HG03521 (cell line): ENCODE data around the gene CACHD1.

Source experiments
- ATAC-seq: cut with Tn5 transposase; IDR thresholded peaks from one replicate; pipeline ENCODE4 v1.9.1; 2021; ENCODE audit warnings: mild to moderate bottlenecking, moderate library complexity; ENCODE audit not compliant: unreplicated experiment

The CACHD1 gene

DNA sequence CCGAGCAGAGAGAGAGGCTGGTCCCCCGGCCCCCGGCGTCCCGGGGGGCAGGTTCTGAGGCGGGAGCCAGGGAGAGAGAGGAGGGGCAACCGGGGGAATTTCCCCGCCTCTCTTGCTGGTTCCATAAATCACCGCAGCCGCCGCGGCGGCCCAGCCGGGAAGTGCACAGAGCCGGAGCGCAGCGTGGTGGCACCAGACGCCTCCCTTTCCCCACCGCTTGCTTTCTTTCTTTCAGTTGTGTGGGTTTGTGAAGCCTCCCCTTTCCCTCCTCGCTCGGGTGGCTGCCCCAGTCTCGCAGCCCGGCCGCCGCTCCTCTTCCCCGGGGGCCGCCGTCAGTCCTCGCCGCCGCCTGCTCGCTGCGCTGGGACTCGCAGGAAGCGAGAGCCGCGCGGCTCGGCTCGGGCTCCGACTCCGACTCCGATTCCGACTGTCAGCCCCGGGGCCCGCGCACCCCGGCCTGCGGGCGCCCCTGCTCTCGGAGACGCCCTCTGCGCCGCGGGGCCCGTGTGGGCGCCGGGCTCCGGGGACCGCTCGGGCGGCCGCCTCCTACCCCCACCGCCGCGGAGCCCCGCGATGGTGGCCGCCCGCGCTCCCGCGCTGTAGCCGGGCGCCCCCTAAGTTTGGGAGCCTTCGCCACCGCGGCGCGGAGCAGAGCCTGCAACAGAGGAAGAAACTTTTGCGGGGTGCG, at the start of gene CACHD1:
TSS of gene CACHD1 (plus strand) at position 153 of the 688 bp plus-strand sequence. CDS start 616 bp downstream, outside the sequence.
- peak; percentile 55 for ATAC-seq

DNA sequence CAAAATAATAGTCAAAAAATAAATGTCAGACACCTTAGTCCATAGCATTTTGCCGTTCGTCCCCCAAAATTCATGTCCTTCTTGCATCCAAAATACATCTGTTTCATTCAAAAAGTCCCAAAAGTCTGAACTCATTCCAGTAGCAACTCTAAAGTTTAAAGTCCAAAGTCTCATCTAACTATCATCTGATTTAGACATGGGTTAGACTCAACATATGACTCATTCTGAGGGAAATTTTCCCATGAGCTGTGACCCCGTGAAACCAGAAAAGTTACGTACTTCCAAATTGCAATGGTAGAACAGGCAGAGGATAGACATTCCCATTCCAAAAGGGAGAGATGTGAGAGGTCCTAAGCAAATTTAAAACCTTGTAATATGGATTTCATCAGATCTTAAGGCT, 48.6 kb upstream of the CACHD1 start:
- no peak for ATAC-seq

DNA sequence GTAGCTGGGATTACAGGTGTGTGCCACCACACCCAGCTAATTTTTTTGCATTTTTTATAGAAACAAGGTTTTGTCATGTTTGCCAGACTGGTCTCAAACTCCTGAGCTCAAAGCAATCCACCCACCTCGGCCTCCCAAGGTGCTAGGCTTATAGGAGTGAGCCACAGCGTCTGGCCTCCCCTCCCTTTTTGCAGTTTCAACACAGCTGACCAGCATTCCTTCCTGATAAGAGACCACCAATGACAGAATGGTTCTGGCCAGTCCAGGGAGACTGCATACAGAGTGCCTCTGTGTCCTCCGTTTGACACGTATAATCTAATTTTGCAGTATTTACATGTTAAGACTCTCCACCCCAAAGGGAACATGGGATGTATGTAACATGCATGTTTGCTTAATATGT, 46.4 kb upstream of the CACHD1 start:
- ATAC-seq = no peak

DNA sequence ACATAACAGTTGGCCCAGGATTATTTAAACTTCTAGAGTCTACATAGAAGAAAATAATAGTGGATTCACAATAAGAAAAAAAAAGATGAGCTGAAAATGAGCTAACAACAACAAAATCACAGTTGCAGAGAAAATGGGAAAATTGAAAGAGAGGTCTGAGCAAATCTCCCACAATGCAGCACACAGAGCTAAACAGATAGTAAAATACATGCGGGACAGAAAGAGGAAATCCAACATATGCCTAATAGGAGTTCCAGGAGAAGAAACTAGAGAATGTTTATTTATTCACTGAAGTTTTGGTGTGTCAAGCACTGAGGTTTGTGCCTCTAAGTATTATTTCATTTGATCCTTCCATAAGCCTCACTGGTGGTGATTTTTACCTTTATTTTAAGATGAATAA, 45.5 kb upstream of the CACHD1 start:
- ATAC-seq = no peak

DNA sequence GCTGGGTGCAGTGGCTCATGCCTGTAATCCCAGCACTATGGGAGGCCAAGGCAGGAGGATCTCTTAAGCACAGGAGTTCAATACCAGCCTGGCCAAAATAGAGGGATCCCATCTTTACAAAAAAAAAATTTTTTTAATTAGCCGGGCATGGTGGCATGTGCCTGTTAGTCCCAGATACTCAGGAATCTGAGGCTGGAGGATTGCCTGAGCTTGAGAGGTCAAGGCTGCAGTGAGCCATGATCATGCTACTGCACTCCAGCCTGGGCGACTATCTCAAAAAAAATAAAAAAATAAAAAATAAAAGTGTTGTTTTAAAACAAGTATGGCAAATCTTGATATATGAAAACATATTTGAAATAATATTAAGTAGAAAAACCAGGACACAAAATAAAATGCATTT, 44.4 kb upstream of the CACHD1 start:
- ATAC-seq = no peak

DNA sequence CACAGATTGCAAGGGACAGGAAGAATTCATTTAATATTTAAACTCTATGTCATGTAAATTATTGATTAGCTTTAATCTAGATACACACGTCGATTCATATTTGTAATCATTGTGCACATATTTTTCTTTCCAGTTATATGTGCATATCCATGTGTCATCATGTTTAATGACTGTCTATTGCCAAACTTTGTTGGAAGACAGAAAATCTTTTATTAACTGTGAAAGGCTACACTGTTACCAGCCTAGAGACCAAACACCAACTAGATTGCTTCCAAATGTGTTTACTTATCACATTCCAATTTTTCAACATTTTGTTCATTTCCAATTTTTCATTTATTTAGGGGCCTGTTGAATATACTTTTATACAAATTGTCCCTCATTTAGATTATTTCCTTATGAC, 43.2 kb upstream of the CACHD1 start:
- no peak for ATAC-seq

DNA sequence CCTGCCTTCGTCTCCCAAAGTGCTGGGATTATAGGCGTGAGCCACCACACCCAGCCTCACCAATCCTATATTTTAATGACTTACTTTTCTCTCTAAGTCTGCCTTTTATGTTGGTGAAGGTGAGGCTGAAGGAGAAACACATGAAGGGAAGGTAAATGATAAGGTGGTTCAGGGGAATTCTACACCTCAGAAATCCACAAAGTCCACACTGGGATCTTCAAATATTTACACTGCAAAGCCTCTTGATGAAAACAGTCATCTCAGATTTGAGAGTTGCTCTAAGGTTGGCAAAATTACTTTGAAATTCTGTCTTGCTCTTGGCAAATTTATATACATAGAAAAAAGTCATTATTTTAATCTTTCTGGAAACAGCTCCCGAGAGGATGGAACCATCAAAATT, 42.0 kb upstream of the CACHD1 start:
- no peak for ATAC-seq

DNA sequence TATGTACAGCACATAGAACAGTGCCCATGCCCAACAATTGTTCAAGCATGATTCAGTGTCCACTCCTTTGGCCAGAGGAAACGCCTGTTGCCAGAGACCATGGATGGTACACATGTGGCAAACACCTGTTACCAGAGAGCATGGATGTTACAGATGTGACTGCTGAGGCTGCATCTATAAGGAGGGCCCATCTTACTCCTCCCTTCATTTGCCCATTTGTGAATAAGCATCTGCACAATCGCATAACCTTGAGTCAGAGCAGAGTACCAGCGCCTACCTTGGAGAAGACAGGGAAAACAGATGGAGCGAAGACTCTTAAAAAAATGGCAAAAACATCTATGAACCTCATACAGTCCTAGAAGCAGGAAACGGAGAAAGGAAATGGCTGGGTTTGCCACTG, 36.6 kb upstream of the CACHD1 start:
- no peak for ATAC-seq

DNA sequence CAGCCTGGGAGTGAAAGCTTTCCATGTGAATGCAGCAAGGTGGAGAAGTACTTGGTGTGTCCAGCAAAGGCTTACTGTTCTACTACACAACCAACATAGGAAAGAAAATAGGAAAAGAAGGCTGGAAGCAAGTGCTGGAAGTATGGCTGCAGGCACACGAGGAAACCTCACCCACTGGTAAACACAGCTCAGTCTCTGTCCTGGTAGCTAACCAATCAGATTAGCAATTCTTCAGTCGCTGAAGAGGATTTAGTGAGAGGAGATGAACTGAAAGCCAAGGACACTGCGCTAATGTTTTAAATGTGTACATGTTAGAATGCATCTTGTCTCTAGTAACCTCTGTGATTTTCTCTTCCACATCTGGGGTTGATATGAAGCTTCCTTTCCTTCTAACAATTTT, 36.2 kb upstream of the CACHD1 start:
- no peak for ATAC-seq

DNA sequence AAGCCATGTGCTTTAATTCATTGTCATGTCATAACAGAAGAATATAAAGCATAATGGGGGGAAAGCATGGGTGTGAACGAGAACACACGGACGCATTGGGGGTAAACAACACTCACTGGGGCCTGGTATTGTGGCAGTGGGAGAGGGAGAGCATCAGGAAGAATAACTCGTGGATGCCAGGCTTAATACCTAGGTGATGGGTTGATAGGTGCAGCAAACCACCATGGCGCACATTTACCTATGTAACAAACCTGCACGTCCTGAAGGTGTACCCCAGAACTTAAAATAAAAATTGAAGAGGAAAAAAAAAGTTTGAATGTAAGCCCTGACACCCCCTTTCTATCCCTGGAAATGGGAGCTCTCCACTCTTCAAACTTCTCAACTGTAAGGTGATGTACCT, 34.9 kb upstream of the CACHD1 start:
- no peak for ATAC-seq

DNA sequence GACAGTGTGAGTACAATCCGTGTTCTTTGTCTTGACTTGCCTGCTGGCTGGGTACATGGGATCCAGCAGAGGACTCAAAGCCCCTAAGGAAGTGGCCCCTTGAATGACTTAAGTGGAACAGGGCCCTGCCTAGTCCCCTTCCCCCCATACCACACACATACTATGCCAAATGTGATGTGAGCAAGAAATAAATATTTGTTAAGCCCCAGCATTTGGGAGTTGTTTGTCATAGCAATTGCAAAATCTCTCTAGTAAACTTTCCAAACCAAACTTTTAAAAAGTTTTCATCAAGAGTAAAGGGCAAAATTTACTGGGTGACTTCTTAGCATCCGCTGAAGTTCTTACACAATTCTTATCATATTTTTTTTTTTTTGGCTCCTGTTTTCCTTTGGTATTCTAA, 32.5 kb upstream of the CACHD1 start:
- no peak for ATAC-seq

DNA sequence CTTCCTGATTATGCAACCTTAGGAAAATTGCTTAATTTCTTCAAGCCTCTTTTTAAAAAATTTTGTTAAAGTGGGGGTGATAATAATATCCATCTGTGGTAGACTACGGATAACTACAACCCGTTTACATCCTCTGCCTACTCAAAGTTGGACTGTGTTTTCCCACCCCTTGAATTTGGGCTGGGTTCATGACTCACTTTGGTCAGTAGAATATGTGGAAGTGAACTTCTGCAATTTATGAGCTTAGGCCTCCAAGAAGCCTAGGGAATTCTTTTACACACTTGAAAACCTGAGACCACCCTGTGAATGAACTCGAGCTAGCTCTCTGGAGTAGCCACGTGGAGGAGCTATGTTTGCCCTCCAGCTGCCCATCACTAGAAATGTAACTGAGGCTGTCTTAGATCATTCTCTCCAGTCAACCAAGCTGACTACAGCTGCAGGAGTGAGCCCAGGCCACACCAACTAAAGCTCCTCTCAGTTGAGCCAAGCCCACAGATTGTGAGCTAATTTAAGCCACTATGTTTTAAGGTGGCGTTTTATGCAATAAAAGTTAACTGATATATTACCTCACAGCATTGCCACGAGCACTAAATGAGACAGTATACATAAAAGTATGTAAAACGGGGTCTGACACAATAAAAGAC, 29.6 kb upstream of the CACHD1 start:
- no peak for ATAC-seq

DNA sequence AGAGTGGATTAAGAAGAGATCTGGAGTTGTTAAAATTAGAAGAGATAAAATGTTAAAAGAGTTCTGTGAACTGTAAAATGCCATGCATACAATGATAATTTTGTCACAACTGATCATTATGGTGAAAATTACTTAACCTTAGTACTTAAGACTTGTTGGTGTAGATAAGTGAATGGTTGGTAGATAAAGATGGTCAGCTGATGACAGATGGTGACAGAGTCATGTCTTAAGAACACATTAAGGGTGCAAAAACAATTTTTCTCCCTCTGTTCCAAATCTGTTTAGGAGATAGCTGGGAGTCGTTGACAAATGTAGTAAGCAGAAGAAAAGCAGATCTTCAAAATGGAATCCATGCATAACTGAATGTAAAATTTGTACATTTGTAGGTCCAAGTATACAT, 18.5 kb upstream of the CACHD1 start:
- no peak for ATAC-seq

DNA sequence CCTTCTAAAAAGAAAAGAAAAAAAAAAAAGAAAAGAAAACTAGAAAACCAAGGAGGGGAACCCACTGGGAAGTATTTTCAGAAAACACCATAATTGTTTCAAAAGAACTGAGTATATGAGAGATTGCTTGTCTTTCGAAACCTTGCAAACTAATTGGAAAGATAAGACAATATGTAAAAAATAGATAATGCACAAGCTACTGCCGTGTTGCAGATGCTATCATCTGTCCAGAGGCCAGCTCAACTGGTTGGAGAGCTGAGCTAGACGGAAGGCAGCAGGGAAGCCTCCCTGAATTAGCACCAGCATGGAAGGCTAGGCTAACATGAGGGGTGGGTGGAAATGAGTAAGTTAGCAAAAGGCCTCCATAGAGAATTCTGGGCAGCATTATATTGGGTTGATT, 16.2 kb upstream of the CACHD1 start:
- no peak for ATAC-seq

DNA sequence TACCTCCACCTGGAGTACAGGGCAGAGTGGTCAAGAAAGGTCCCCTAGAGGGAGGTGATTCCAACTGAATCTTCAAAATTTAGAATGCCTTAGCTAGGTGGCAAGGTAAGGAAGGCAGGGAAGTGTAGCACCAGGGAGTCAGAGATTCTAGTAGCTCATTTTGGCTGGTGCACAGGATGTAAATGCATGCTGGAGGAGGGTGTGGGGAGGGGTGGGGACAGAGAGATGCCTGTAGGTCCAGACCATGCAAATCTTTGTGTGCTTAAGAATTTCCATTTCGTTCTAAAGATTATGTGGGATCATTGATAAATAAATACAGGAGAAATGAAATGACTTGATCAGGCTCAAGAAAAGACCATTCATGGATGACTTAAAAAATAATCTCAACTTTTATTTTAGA, 11.0 kb upstream of the CACHD1 start:
- no peak for ATAC-seq

DNA sequence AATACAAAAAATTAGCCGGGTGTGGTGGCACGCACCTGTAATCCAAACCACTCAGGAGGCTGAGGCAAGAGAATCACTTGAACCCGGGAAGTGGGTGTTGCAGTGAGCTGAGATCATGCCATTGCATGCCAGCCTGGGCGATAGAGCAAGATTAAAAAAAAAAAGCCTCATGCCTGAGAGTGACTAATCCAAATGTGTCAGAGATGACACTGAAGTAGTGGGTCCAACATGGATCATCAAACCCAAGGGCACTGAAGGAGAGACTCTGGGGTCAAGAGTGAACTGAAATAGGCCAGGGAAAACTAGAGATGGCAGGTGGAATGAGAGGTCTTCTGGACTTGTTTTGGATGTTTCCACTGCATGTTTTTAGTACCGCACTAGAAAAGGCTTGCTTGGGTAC, 10.2 kb upstream of the CACHD1 start:
- ATAC-seq = no peak

DNA sequence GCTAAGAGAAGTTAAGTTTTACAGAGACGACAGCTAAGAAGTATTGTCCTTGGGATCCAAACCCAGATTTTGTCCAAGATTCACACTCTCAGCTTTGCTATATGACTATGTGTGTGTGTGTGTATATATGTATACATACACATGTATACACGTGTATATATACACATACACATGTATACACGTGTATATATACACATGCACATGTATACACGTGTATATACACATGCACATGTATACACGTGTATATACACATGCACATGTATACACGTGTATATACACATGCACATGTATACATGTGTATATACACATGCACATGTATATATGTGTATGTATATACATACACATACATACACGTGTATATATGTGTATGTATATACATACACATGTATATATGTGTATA, 3.9 kb upstream of the CACHD1 start:
- no peak for ATAC-seq

DNA sequence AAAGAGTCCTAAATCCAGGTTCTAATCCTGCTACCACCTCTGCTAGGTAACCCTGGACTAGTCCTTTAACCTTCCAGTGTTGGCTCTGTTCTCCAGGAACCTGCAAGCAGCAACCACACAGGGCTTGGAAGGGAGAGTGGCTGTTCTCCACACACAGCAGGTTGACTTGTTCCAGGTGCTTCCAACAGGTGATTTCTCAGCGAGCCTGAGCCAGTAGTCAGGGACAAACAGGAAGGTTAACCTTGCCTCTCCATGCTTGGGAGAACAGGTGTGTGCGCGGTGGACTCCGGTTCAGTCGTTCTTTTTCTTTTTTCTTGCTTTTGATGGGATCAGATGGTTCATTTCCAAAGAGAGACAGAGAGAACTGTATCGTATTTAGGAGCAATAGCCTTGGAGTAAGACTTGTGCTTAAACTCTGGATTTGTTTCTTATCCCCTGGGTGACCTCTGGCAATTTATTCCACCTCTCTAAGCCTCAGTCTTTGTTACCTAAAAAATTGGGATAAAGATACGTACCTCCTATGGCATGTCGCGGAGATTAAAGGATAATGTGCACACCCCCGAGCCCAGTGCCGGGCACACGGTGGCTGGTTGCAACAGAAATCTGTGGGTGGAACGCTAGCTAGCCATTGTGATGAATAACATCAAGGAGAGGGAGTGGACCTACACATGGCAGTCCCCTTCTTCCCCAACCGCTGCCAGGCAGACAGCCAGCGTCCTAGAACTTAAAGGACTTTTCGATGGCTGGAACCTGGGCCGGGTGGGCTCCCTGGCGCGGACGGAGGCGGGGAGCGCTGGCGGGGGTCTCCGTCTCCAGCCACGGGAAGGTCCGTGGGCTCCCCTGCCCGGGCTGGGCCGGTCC, 583 bp upstream of the CACHD1 start:
- no peak for ATAC-seq

DNA sequence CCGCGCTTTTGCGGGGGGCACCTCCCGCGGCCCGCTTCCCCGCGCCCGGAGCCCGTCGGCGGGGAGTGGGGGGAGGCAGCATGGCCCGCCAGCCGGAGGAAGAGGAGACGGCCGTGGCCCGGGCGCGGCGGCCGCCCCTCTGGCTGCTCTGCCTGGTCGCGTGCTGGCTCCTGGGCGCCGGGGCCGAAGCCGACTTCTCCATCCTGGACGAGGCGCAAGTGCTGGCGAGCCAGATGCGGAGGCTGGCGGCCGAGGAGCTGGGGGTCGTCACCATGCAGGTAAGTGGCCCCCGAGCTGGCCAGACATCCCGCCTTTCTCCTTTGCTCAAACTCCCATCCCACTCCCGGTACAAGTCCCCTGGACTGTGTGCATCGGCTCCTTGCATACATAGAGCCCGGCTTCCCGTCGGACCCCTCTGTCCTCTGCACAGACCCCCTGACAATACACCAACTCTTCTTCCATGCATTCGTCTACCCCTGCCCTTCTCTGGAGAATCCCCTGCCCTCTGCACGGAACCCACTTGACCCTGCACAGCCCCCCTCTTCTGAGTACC, 812 bp downstream of the CACHD1 start:
- ATAC-seq = peak; percentile 21

DNA sequence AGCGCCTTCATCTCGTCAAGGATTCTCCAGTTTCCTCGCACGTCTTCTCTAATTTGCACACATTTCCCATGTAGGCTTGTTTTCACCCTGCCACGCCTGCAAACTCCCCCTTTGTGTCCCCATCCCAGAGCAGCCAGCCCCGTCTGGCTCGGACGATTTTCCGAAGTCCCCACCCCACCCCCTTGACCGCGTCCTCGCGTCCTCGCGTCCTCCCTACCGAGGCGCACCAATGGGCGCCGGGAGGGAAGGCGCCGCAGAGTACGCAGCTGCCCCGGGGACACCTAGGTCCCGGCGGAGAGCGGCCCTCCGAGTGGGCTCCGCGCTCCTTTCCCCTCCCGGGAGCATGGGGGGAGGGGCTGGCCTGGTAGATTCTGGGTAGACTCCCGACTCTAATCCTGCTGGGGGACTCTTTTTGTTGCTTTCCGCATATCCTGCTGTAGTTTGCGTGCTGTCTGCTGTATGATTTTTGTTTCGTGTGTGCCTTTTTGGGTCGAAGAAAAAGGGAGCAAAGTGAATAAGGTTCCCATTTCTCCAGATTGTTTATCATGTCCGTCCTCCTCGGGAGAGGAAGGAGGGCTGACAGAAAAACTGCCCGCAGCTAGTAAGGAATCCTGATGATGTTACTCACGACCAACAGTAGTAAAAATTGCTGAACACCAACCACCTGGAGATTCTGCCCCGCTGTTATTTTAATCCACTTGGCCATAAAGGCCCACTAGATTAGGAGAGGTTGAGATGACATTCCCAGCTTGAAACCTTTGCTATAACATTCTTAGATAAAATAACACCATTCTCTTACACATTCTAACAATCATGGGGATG, 1.5 kb downstream of the CACHD1 start:
- ATAC-seq = no peak

DNA sequence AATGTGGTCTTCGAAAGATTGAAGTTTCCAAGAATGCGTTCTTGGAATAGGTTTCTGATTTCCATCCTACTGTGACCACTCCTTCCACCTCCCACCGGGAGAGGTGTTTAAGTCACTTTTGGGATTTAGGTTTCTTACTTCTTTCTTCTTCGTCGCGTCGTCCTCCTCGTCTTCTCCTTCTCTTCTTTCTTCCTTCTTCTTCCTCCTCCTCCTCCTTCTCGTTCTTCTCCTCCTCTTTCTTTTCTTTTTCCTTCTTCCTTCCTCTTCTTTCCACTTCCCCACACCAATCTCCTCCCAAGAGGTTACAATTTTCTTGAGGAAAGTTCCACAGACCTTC, 2.1 kb downstream of the CACHD1 start:
- ATAC-seq = no peak
